H1 (cell line): Measurements from ENCODE around the gene SPSB3. TPM values are rescaled to one million over a fixed set of nuclear protein-coding genes. Genes with fewer than 3 reads are reported as not detected.

Source experiments
- CTCF ChIA-PET: fragments of 300-600 bp; sonication (Branson Sonifier 250); formaldehyde crosslinking; loops from one replicate; lab custom pipeline; 2021; ENCODE audit not compliant: partially characterized antibody; lab: Charles Lee
- POLR2A ChIA-PET: fragments of 300-600 bp; sonication (Branson Sonifier 250); formaldehyde crosslinking; loops from one replicate; lab custom pipeline; 2021; ENCODE audit warnings: inconsistent platforms; ENCODE audit not compliant: partially characterized antibody; lab: Charles Lee
- DNase-seq, 2 experiments: peaks; one replicate each; pipeline versions ENCODE4 v3.0.0 to v3.0.0-alpha.2; 2010 to 2022; ENCODE audit warnings: low spot score in 2 of 2, low read depth in 1 of 2, mixed read lengths in 1 of 2
- FAIRE-seq: peaks from 2 replicates; lab custom pipeline; 2011; peaks lifted over from hg19 to GRCh38; lab: Jason Lieb, UNC
- H2AFZ ChIP-seq: 2 replicates; pipeline ENCODE4 v1.8.1; 2012; ENCODE audit warnings: low read length, inconsistent platforms
- H2AK5ac ChIP-seq: 2 replicates; pipeline ENCODE4 v1.6.1; 2013; ENCODE audit warnings: low read depth, low read length
- H2BK120ac ChIP-seq: replicated peaks from 2 replicates; pipeline ENCODE3; 2013; ENCODE audit warnings: low read depth, low read length, inconsistent platforms
- H2BK12ac ChIP-seq: 2 replicates; pipeline ENCODE4 v1.6.1; 2013; ENCODE audit warnings: low read depth, low read length
- H2BK15ac ChIP-seq: 2 replicates; pipeline ENCODE4 v1.6.1; 2013; ENCODE audit warnings: low read length
- H2BK20ac ChIP-seq: 2 replicates; pipeline ENCODE4 v1.6.1; 2013; ENCODE audit warnings: low read length
- H2BK5ac ChIP-seq: 2 replicates; pipeline ENCODE4 v1.6.1; 2013; ENCODE audit warnings: low read depth, low read length
- H3K14ac ChIP-seq: 2 replicates; pipeline ENCODE4 v1.6.1; 2013; ENCODE audit warnings: inconsistent platforms; ENCODE audit not compliant: insufficient read length
- H3K18ac ChIP-seq: 2 replicates; pipeline ENCODE4 v1.6.1; 2013; ENCODE audit warnings: low read length; ENCODE audit errors: extremely low read depth
- H3K23ac ChIP-seq: 2 replicates; pipeline ENCODE4 v1.6.1; 2013; ENCODE audit warnings: inconsistent platforms; ENCODE audit not compliant: insufficient read length
- H3K23me2 ChIP-seq: 2 replicates; pipeline ENCODE4 v1.6.1; 2013; ENCODE audit warnings: low read depth, low read length
- H3K27ac ChIP-seq: 2 replicates; pipeline ENCODE4 v1.6.1; 2011; ENCODE audit warnings: low read depth, low read length, inconsistent platforms
- H3K27me3 ChIP-seq, 4 experiments: replicated peaks in 1 of 4; 1 replicate in 1 of 4; 2 replicates in 3 of 4; pipeline versions ENCODE4 v1.6.1 to v1.8.1; 2011 to 2013; ENCODE audit warnings: low read length in 3 of 4, mild to moderate bottlenecking in 3 of 4, inconsistent platforms in 2 of 4, mixed read lengths in 2 of 4, moderate library complexity in 1 of 4; ENCODE audit not compliant: control insufficient read depth in 3 of 4, insufficient read depth in 3 of 4; ENCODE audit errors: extremely low read depth in 1 of 4
- H3K36me3 ChIP-seq, 4 experiments: 2 replicates each; pipeline versions ENCODE4 v1.6.1 to v1.8.1; 2011 to 2013; ENCODE audit warnings: mild to moderate bottlenecking in 4 of 4, low read length in 3 of 4, moderate library complexity in 2 of 4, control low read depth in 1 of 4, inconsistent platforms in 1 of 4; ENCODE audit not compliant: insufficient read depth in 4 of 4, control insufficient read depth in 2 of 4
- H3K4ac ChIP-seq: replicated peaks from 2 replicates; pipeline ENCODE3; 2013; ENCODE audit warnings: low read length, low read depth, mixed read lengths, inconsistent platforms; ENCODE audit not compliant: insufficient read length
- H3K4me1 ChIP-seq, 4 experiments: replicated peaks in 1 of 4; 1 replicate in 1 of 4; 2 replicates in 3 of 4; pipeline versions ENCODE4 v1.6.1 to v1.8.1; 2011 to 2013; ENCODE audit warnings: low read length in 3 of 4, inconsistent platforms in 2 of 4, mixed read lengths in 1 of 4; ENCODE audit not compliant: insufficient read depth in 4 of 4, control insufficient read depth in 3 of 4
- H3K4me2 ChIP-seq, 2 experiments: 2 replicates each; pipeline versions ENCODE4 v1.6.1 to v1.8.1; 2011 to 2013; ENCODE audit warnings: low read depth in 2 of 2, low read length in 2 of 2, control low read depth in 1 of 2, inconsistent platforms in 1 of 2, mild to moderate bottlenecking in 1 of 2; ENCODE audit not compliant: insufficient read depth in 1 of 2
- H3K4me3 ChIP-seq, 4 experiments: fragments of 200-600, 300-600 bp in 1 of 4; sonication (generic), shearing (Covaris generic), sonication (Bioruptor Twin) in 1 of 4; 2 replicates each; pipeline versions ENCODE4 v1.5.1 to v1.8.1; 2011 to 2016; ENCODE audit warnings: low read length in 4 of 4, low read depth in 3 of 4, control low read depth in 2 of 4, inconsistent platforms in 2 of 4, mild to moderate bottlenecking in 2 of 4, mixed read lengths in 1 of 4, moderate library complexity in 1 of 4; ENCODE audit not compliant: insufficient read depth in 2 of 4; ENCODE audit errors: extremely low read depth in 1 of 4
- H3K56ac ChIP-seq: replicated peaks from 2 replicates; pipeline ENCODE3; 2013; ENCODE audit warnings: low read depth, mild to moderate bottlenecking, mixed read lengths, low read length, inconsistent platforms; ENCODE audit not compliant: insufficient read length
- H3K79me1 ChIP-seq: 2 replicates; pipeline ENCODE4 v1.6.1; 2013; ENCODE audit warnings: low read depth, low read length, control low read depth
- H3K79me2 ChIP-seq, 2 experiments: 2 replicates each; pipeline versions ENCODE4 v1.6.1 to v1.8.1; 2012 to 2013; ENCODE audit warnings: low read length in 2 of 2, mild to moderate bottlenecking in 2 of 2, inconsistent platforms in 1 of 2; ENCODE audit not compliant: insufficient read depth in 2 of 2, control insufficient read depth in 1 of 2
- H3K9ac ChIP-seq, 4 experiments: replicated peaks in 1 of 4; 1 replicate in 1 of 4; 2 replicates in 3 of 4; pipeline versions ENCODE4 v1.6.1 to v1.8.1; 2011 to 2013; ENCODE audit warnings: low read depth in 3 of 4, low read length in 3 of 4, control low read depth in 2 of 4, mild to moderate bottlenecking in 2 of 4, moderate library complexity in 2 of 4, inconsistent platforms in 1 of 4; ENCODE audit errors: extremely low read depth in 1 of 4
- H3K9me3 ChIP-seq, 2 experiments: 2 replicates each; pipeline versions ENCODE4 v1.6.1 to v1.8.1; 2012 to 2013; ENCODE audit warnings: mild to moderate bottlenecking in 2 of 2, moderate library complexity in 2 of 2, control low read depth in 1 of 2, inconsistent platforms in 1 of 2, low read depth in 1 of 2, low read length in 1 of 2, mixed read lengths in 1 of 2; ENCODE audit not compliant: insufficient read depth in 2 of 2
- H4K20me1 ChIP-seq, 2 experiments: replicated peaks in 1 of 2; 2 replicates each; pipeline versions ENCODE3 to v1.8.1; 2011 to 2013; ENCODE audit warnings: inconsistent platforms in 2 of 2, low read length in 2 of 2, mild to moderate bottlenecking in 1 of 2; ENCODE audit not compliant: insufficient read depth in 2 of 2, control insufficient read depth in 1 of 2
- H4K5ac ChIP-seq: 2 replicates; pipeline ENCODE4 v1.6.1; 2013; ENCODE audit warnings: low read length, low read depth, mixed read lengths, inconsistent platforms; ENCODE audit not compliant: insufficient read length
- H4K8ac ChIP-seq: 2 replicates; pipeline ENCODE4 v1.8.0; 2013; ENCODE audit warnings: mild to moderate bottlenecking, moderate library complexity, low read length, inconsistent platforms; ENCODE audit not compliant: insufficient read depth; ENCODE audit errors: extremely low read depth
- H4K91ac ChIP-seq: replicated peaks from 2 replicates; pipeline ENCODE3; 2013; ENCODE audit warnings: low read length, mixed read lengths, inconsistent platforms; ENCODE audit not compliant: insufficient read length
- CEBPB ChIP-seq: IDR thresholded peaks from 2 replicates; pipeline ENCODE4 v1.6.1; 2012; ENCODE audit warnings: low read depth, low read length
- EP300 ChIP-seq, 2 experiments: IDR thresholded peaks; 1 replicate in 1 of 2; 2 replicates in 1 of 2; pipeline ENCODE4 v1.6.1; 2011 to 2012; ENCODE audit warnings: low read depth in 2 of 2, low read length in 2 of 2, mild to moderate bottlenecking in 2 of 2, borderline replicate concordance in 1 of 2, inconsistent platforms in 1 of 2, moderate library complexity in 1 of 2
- GABPA ChIP-seq: IDR thresholded peaks from 2 replicates; pipeline ENCODE4 v1.6.1; 2011; ENCODE audit warnings: mild to moderate bottlenecking, low read length, moderate library complexity, borderline replicate concordance; ENCODE audit not compliant: insufficient read depth
- HDAC2 ChIP-seq, 2 experiments: fragments of 300-600 bp in 1 of 2; sonication (generic) in 1 of 2; IDR thresholded peaks; 2 replicates each; pipeline ENCODE4 v1.6.1; 2011 to 2012; ENCODE audit warnings: low read depth in 2 of 2, low read length in 2 of 2, mild to moderate bottlenecking in 2 of 2, moderate library complexity in 2 of 2, borderline replicate concordance in 1 of 2, inconsistent platforms in 1 of 2
- MAFK ChIP-seq: IDR thresholded peaks from 2 replicates; pipeline ENCODE4 v1.6.1; 2012; ENCODE audit warnings: low read depth, mild to moderate bottlenecking, improper control_type of control experiment, low read length
- SP2 ChIP-seq: IDR thresholded peaks from 2 replicates; pipeline ENCODE4 v1.6.1; 2012; ENCODE audit warnings: mild to moderate bottlenecking, low read length, inconsistent platforms
- TAF1 ChIP-seq: IDR thresholded peaks from 2 replicates; pipeline ENCODE4 v1.6.1; 2011; ENCODE audit warnings: mild to moderate bottlenecking, low read depth, low read length
- TAF7 ChIP-seq: optimal IDR thresholded peaks from 2 replicates; pipeline ENCODE3; 2011; ENCODE audit warnings: low read depth, mild to moderate bottlenecking, inconsistent platforms, low read length, moderate library complexity, borderline replicate concordance
- WGBS, 2 experiments: shearing (Covaris generic) in 1 of 2; methylation state at CpG; one replicate each; pipeline versions ENCODE4 v1.1.6 to v1.1.7; 2013 to 2015; ENCODE audit warnings: low lambda C conversion rate in 2 of 2, mixed read lengths in 2 of 2, inconsistent platforms in 1 of 2, low coverage in 1 of 2, missing lambda C conversion rate in 1 of 2; ENCODE audit not compliant: insufficient replicate concordance in 2 of 2, insufficient coverage in 1 of 2, insufficient read length in 1 of 2; ENCODE audit errors: extremely low coverage in 1 of 2, missing lambda C conversion rate in 1 of 2; 5-methylcytosine and 5-hydroxymethylcytosine counted together
- polyA plus RNA-seq, 7 experiments: library from polyadenylated mRNA; depleted of rRNA in 3 of 7; stranded (reverse) in 5 of 7; unstranded in 2 of 7; fragments of >200 nt in 5 of 7; fragments of 200-250 nt in 2 of 7; gene quantifications; 1 replicate in 5 of 7; 2 replicates in 1 of 7; 4 replicates in 1 of 7; pipeline versions ENCODE4 v1.2.1 to v1.2.3, GENCODE V29; 2011 to 2013; ENCODE audit warnings: missing spikeins in 2 of 7, mixed read lengths in 2 of 7
- total RNA-seq: library from RNA; stranded (reverse); fragmentation: NEBNext Ultra II Directional; extraction: Animal tissue kit (Norgen Biotek cat#: 25700); gene quantifications from 2 replicates; pipeline ENCODE4 v1.2.1, GENCODE V29; 2021

The SPSB3 gene
- total and polyA plus RNA-seq, 2 of the 8 experiments (the other 6 are each of a cell fraction or from before 2014, with no cell fraction given): 22.5 to 37.8 TPM

DNA sequence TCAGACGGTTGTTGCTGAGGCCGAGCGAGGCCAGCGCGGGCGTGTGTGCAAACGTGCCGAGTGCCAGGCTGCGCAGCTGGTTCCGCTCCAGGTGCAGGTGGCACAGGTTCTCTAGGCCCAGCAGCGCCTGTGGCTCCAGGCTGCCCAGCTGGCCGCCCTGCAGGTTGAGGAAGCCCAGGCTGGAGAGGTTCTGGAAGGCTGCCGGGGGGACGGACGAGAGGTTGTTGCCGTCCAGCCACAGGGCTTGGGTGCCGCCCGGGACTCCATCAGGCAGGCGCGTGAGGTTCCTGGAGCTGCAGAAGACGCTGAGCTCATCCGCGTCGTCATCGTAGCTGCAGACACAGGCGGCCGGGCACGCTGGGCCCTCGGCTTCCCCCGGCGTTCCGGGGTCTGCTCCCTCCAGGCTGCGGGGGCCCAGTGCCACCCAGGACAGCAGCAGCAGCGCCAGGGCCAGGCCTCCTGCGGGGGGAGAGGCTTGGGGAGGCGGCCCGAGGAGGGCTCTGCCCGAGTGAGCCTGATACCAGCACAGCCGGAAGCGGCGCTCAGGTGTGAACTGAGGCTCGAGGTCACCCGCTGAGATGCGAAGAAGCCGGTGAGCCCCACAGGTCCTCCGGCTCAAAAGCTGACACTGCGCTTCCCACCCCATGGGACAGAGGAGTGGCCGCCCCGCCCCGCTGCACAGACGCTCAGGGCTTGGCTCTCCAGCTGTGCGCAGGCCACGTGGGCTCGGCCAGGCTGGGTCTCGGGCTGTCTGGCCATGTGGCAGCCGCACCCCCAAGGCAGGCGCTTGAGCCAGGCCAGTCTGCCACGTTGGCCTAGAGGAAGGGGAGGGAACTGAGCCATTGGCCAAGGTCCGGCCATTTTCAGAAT is 9.8 kb upstream of the SPSB3 start:
- no peaks in the 10 kb centered on the region for H3K27me3 ChIP-seq
- H2BK15ac ChIP-seq: no peak overlapping the region
- no peak overlapping the region for H2AFZ ChIP-seq
- H2BK120ac ChIP-seq: no peak overlapping the region
- H3K56ac ChIP-seq: no peak overlapping the region
- TF ChIP-seq TAF1 (no peak), CEBPB (no peak), HDAC2 (IDR thresholded peaks at IDR 0.05; ENCODE audit: borderline replicate concordance in 1 of 2, low read depth in 2 of 2, low read length in 2 of 2) (no peak), SP2 (no peak), TAF7 (no peak), MAFK (no peak), GABPA (no peak), EP300 (IDR thresholded peaks at IDR 0.05; ENCODE audit: borderline replicate concordance in 1 of 2, low read depth in 2 of 2, low read length in 2 of 2) (no peak)
- H2AK5ac ChIP-seq: no peak overlapping the region
- POLR2A ChIA-PET: interaction anchor here (0.6 to 4.2 kb wide), 7 partner anchors 8 to 114 kb away, joined by 3 to 26 read pairs (median 4); partner anchors contain the start of genes EME2, JPT2, MRPS34 and NME3
- no peak overlapping the region for H2BK5ac ChIP-seq
- H3K14ac ChIP-seq: no peak overlapping the region
- no peaks in the 10 kb centered on the region; a peak in 2 of 4 replicates for H3K79me2 ChIP-seq
- no peak for FAIRE-seq
- H3K9me3 ChIP-seq: peaks cover 0 to 1% of the 10 kb centered on the region in 2 experiments; a peak in 1 of 4 replicates
- H4K91ac ChIP-seq: no peak overlapping the region
- CTCF ChIA-PET: interaction anchor here (1.0 to 2.2 kb wide), 8 partner anchors 10 to 68 kb away, joined by 3 to 6 read pairs (median 4); partner anchors contain the start of genes NUBP2 and SPSB3
- H3K27ac ChIP-seq: no peak overlapping the region
- H3K4me1 ChIP-seq: no peaks in the 10 kb centered on the region
- no peak overlapping the region for H3K18ac ChIP-seq
- H3K4ac ChIP-seq: no peak overlapping the region
- no peak overlapping the region for H2BK12ac ChIP-seq
- no peak overlapping the region for H3K9ac ChIP-seq
- H4K8ac ChIP-seq: peak overlapping the region; percentile 5; the same call in 1 of the 2 replicates
- no peak overlapping the region for H4K5ac ChIP-seq
- no peak overlapping the region for H2BK20ac ChIP-seq
- H3K23me2 ChIP-seq: no peaks in the 10 kb centered on the region
- H3K36me3 ChIP-seq: peaks cover 0 to 37% (median 2%) of the 10 kb centered on the region in 4 experiments; a peak in 4 of 8 replicates
- DNase-seq: no peak
- no peak overlapping the region for H3K23ac ChIP-seq
- H4K20me1 ChIP-seq: peaks cover under 1 to 3% of the 10 kb centered on the region in 2 experiments
- WGBS, 2 experiments: 94% methylated on average over 43 of the region's 59 CpGs; no CpG with 5 or more reads in 1 of the 2 experiments
- H3K79me1 ChIP-seq: peaks cover under 1% of the 10 kb centered on the region
- no peak overlapping the region for H3K4me2 ChIP-seq
- H3K4me3 ChIP-seq: no peak overlapping the region
